GM19328 (cell line): ENCODE results near the gene RILPL2.
"Not testable (repeated sequence)": the region's sequence is repeated elsewhere in the genome, so short reads cannot be mapped to it uniquely, and the experiment has no call there.

Source experiments
- ATAC-seq: cut with Tn5 transposase; IDR thresholded peaks from one replicate; pipeline ENCODE4 v1.9.1; 2021; ENCODE audit warnings: mild to moderate bottlenecking, moderate library complexity; ENCODE audit not compliant: unreplicated experiment

RILPL2 gene

DNA sequence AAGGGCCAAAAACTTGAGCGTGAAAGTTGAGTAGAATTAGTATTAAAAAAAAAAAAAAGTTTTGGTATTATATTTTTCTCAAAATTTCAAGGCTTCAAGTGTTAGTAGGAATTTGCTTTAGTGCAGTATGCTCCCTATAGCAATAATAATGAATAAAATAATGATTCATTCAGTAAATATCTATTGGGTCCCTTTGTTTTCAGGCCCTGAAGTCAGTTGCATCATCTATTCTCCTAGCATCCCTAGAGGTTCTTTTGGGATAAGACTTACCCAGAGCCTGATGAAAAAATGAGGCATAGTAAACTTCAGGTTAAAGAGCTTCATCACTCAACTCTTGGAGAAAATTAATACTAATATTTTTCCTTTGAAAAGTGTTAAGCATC lies 51.5 kb downstream of the RILPL2 start:
- ATAC-seq = no peak

DNA sequence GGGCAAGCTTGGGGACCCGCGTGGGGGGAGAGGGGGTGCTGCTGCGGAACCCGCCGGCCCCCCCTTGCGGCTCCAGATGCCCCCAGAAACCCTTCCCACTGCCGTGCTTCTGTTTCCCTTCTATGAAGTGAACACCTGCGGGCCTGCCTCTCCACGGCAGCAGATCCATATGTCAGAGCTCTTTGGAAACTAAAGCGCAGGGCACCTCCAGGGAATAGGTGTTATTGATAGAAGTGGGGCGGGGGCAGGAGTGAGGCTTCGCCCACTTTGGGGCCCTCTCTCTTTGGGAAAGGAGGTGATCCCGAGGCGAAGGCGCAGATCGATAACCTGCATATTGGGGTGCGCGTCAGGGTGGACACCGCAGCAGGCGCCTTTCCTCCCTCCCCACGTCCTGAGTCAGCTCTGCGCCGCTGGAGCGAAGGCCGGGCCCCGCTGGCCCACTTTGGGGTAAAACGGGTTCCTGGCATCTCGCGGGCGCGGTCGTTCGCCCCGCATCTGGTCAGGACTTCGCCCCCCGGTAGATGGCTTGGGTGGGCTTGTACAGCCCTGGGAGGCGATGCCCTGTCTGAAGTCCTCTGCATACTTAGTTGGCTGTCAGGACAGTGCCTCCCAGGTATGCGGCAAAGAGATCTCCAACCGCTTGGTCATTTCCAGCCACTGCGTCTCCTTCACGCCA lies 52.0 kb downstream of the RILPL2 start:
- ATAC-seq = no peak

DNA sequence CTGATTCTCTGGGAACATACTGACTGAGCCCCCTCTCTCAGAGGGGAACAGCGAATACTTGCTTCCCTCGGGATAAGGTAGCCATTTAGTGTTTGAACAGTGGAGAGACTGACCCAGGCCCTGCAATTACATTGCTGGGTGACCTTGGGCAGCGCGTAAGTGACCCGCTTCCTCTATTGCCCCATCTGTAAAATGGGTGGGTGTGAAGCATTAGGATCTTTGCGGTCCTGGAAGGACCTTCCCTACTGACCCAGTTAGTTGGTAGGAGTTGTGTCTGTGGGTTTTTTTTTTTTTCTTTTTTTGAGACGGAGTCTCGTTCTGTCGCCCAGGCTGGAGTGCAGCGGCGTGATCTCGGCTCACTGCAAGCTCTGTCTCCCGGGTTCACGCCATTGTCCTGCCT lies 53.8 kb downstream of the RILPL2 start:
- no peak for ATAC-seq

DNA sequence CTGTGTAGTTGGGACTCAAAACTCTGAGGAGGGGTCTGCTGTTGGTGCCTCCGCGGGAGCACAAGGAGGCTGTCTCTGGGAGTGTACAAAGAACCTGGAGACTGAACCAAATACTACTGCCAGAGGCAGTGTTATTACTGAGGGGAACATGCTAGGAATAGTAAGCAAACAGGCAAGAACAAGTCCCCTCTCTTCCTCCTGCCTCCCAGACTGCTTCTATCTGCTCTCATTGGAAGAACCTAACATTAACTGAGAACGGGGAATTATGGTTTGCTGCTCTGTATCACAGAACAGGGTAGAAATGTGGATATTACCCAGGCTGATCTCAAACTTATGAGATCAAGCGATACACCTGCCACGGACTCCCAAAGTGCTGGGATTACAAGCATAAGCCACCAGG lies 57.1 kb downstream of the RILPL2 start:
- ATAC-seq = no peak

DNA sequence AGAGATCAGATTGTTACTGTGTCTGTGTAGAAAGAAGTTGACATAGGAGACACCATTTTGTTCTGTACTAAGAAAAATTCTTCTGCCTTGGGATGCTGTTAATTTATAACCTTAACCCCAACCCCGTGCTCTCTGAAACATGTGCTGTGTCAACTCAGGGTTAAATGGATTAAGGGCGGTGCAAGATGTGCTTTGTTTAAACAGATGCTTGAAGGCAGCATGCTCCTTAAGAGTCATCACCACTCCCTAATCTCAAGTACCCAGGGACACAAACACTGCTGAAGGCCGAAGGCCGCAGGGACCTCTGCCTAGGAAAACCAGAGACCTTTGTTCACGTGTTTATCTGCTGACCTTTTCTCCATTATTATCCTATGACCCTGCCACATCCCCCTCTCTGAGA lies 64.1 kb downstream of the RILPL2 start:
- ATAC-seq = not testable (repeated sequence)

DNA sequence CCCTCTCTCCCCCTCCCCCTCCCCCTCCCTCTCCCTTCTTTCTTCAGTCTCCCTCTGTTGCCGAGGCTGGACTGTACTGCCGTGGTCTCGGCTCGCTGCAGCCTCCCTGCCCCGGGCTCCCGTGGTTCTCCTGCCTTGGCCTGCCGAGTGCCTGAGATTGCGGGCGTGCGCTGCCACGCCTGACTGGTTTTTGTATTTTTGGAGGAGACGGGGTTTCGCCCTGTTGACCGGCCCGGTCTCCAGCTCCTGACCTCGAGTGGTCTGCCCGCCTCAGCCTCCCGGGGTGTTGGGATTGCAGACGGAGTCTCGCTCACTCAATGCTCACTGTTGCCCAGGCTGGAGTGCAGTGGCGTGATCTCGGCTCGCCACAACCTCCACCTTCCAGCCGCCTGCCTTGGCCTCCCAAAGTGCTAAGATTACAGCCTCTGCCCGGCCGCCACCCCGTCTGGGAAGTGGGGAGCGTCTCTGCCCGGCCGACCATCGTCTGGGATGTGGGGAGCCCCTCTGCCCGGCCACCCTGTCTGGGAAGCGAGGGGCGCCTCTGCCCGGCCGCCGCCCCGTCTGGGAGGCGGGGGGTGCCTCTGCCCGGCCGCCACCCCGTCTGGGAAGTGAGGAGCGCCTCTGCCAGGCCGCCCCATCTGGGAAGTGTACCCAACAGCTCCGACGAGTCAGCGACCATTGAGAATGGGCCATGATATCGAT lies 64.7 kb downstream of the RILPL2 start:
- ATAC-seq = not testable (repeated sequence)

DNA sequence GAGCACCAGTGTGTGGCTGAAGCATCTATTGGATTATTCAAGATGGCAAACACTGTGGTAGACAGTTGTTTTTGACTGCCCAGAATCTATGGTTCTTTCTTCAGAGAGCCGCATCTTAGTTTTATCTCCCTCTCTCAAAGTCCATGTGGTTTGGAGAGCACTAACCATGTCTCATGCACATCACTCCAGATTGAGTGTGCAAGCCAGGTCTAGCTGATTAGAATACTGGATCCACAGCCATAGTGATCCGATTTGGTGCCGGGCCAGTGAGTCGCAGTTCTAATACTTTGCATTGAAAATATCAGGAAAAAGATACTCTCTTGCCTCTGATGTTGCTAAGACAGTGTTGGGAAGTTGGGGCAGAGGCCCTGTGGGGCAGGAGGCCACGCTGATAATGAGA lies 67.3 kb downstream of the RILPL2 start:
- no peak for ATAC-seq

DNA sequence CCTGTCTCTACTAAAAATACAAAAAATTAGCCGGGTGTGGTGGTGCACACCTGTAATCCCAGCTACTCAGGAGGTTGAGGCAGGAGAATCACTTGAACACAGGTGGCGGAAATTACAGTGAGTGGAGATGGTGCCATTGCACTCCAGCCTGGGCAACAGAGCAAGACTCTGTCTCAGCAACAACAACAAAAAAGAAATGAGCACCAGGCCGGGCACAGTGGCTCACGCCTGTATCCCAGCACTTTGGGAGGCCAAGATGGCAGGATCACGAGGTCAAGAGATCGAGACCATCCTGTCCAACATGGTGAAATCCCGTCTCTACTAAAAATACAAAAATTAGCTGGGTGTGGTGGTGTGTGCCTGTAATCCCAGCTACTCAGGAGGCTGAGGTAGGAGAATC lies 68.1 kb downstream of the RILPL2 start:
- ATAC-seq = not testable (repeated sequence)

DNA sequence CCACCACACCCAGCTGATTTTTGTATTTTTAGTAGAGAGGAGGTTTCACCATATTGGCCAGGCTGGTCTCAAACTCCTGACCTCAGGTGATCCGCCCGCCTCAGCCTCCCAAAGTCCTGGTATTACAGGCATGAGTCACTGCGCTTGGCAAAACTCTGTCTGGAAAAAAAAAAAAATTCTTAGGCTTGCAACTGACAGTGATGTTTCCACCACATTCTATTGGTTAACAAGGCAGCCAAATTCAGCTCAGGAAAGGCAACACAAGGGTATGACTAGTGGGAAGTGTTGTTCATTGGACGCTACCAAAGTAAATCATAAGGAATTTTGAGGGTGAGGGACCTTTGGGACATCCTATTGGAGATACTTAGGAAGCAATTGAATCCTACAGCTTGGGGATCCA lies 69.0 kb downstream of the RILPL2 start:
- no peak for ATAC-seq
